Erythroblast (primary cell): Measurements from ENCODE around the gene POU6F1.
"Not testable (repeated sequence)": the region's sequence is repeated elsewhere in the genome, so short reads cannot be mapped to it uniquely, and the experiment has no call there.

Experiments
- GATA1 ChIP-seq: IDR thresholded peaks from 2 replicates; pipeline ENCODE4 v1.6.1; 2011; ENCODE audit warnings: low read depth, mild to moderate bottlenecking, control low read depth, low read length, moderate library complexity
- POLR2A ChIP-seq: IDR thresholded peaks from 2 replicates; pipeline ENCODE4 v1.6.1; 2011; ENCODE audit warnings: mild to moderate bottlenecking, low read length

DNA sequence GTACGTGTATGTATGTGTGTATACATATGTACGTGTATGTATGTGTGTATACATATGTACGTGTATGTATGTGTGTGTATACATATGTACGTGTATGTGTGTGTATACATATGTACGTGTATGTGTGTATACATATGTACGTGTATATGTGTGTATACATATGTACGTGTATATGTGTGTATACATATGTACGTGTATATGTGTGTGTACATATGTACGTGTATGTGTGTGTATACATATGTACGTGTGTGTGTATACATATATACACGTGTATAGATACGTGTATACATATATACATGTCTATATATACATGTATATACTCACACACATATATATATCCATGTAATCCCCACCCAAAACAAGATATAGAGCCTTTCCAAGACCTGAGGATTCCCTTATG, 2.0 kb upstream of the POU6F1 start:
- not testable (repeated sequence) for TF ChIP-seq POLR2A, GATA1
